MM.1S (cell line): ENCODE measurements around the gene NMNAT3.

Source experiments
- CTCF ChIP-seq: fragments of 300-600 bp; sonication (generic); IDR thresholded peaks from 2 replicates; pipeline ENCODE4 v1.5.1; 2016; ENCODE audit warnings: antibody characterized with exemption, low read length, mixed read lengths
- EZH2 ChIP-seq: fragments of 300-600 bp; sonication (generic); optimal IDR thresholded peaks from 2 replicates; pipeline ENCODE3; 2017; ENCODE audit warnings: low read depth, mild to moderate bottlenecking, antibody characterized with exemption, low read length, mixed read lengths
- EZH2phosphoT487 ChIP-seq: fragments of 300-600 bp; sonication (generic); IDR thresholded peaks from 2 replicates; pipeline ENCODE4 v1.6.1; 2018; ENCODE audit warnings: antibody characterized with exemption, low read length

- TF ChIP-seq CTCF (no peak), EZH2phosphoT487 (no peak), EZH2 (no peak)
Measured at GRCh38 chr3:139608108-139608380, 69.7 kb downstream of the NMNAT3 start.
